Keratinocyte (primary cell): Measurements from ENCODE around the gene LRRFIP2. TPM values are rescaled to one million over a fixed set of nuclear protein-coding genes. Genes with fewer than 3 reads are reported as not detected.

ENCODE experiments used
- DNase-seq: peaks from one replicate; pipeline ENCODE4 v3.0.0-alpha.2; 2011; ENCODE audit warnings: low read depth, missing footprints, low spot score
- FAIRE-seq: peaks from 2 replicates; lab custom pipeline; 2011; peaks lifted over from hg19 to GRCh38; lab: Jason Lieb, UNC
- H2AFZ ChIP-seq: 2 replicates; pipeline ENCODE4 v1.6.0; 2012; ENCODE audit warnings: low read length, control low read depth, inconsistent platforms; ENCODE audit not compliant: control insufficient read depth
- H3K27ac ChIP-seq: 2 replicates; pipeline ENCODE4 v1.5.1; 2011; ENCODE audit warnings: low read length; ENCODE audit not compliant: control insufficient read depth, insufficient read depth
- H3K27me3 ChIP-seq: 3 replicates; pipeline ENCODE4 v1.6.0; 2011; ENCODE audit warnings: low read length; ENCODE audit not compliant: control insufficient read depth, insufficient read depth; ENCODE audit errors: extremely low read depth
- H3K36me3 ChIP-seq, 2 experiments: 2 replicates in 1 of 2; 3 replicates in 1 of 2; pipeline ENCODE4 v1.5.1; 2011; ENCODE audit warnings: low read length in 2 of 2, mild to moderate bottlenecking in 1 of 2; ENCODE audit not compliant: control insufficient read depth in 2 of 2, insufficient read depth in 2 of 2; ENCODE audit errors: extremely low read depth in 1 of 2
- H3K4me1 ChIP-seq: 3 replicates; pipeline ENCODE4 v1.5.1; 2011; ENCODE audit warnings: low read length; ENCODE audit not compliant: control insufficient read depth, insufficient read depth; ENCODE audit errors: extremely low read depth
- H3K4me2 ChIP-seq: 3 replicates; pipeline ENCODE4 v1.6.0; 2011; ENCODE audit warnings: low read depth, low read length; ENCODE audit not compliant: control insufficient read depth, insufficient read depth; ENCODE audit errors: extremely low read depth
- H3K4me3 ChIP-seq, 3 experiments: fragments of 200-600 bp in 1 of 3; sonication (generic) in 1 of 3; 2 replicates in 2 of 3; 3 replicates in 1 of 3; pipeline ENCODE4 v1.5.1; 2011 to 2016; ENCODE audit warnings: low read length in 3 of 3, mild to moderate bottlenecking in 3 of 3, control low read depth in 2 of 3, inconsistent platforms in 1 of 3, low read depth in 1 of 3, mixed read lengths in 1 of 3, mixed run types in 1 of 3, moderate library complexity in 1 of 3; ENCODE audit not compliant: control insufficient read depth in 2 of 3, insufficient read depth in 2 of 3; ENCODE audit errors: extremely low read depth in 1 of 3
- H3K79me2 ChIP-seq: 2 replicates; pipeline ENCODE4 v1.6.0; 2012; ENCODE audit warnings: low read length; ENCODE audit not compliant: control insufficient read depth, insufficient read depth
- H3K9ac ChIP-seq: 3 replicates; pipeline ENCODE4 v1.6.0; 2011; ENCODE audit warnings: low read length; ENCODE audit not compliant: control insufficient read depth, insufficient read depth; ENCODE audit errors: extremely low read depth
- H3K9me1 ChIP-seq: 3 replicates; pipeline ENCODE4 v1.6.0; 2011; ENCODE audit warnings: low read length; ENCODE audit not compliant: control insufficient read depth, insufficient read depth; ENCODE audit errors: extremely low read depth
- H3K9me3 ChIP-seq: 2 replicates; pipeline ENCODE4 v1.5.1; 2012; ENCODE audit warnings: low read depth, low read length; ENCODE audit not compliant: control insufficient read depth
- H4K20me1 ChIP-seq: 3 replicates; pipeline ENCODE4 v1.6.0; 2011; ENCODE audit warnings: low read length; ENCODE audit not compliant: control insufficient read depth, insufficient read depth; ENCODE audit errors: extremely low read depth
- CTCF ChIP-seq, 3 experiments: IDR thresholded peaks in 1 of 3; conservative IDR thresholded peaks in 1 of 3; optimal IDR thresholded peaks in 1 of 3; 2 replicates in 2 of 3; 3 replicates in 1 of 3; pipeline versions ENCODE3 to v1.5.1; 2011; ENCODE audit warnings: low read length in 3 of 3, mild to moderate bottlenecking in 3 of 3, moderate library complexity in 2 of 3, control low read depth in 1 of 3, inconsistent platforms in 1 of 3; ENCODE audit not compliant: insufficient read depth in 2 of 3; ENCODE audit errors: extremely low read depth in 1 of 3
- EZH2 ChIP-seq: IDR thresholded peaks from one replicate; pipeline ENCODE4 v1.6.1; 2012; ENCODE audit warnings: inconsistent platforms, mild to moderate bottlenecking, low read length, moderate library complexity
- dilution Hi-C: fragments of 300-500 bp; cut with MboI; formaldehyde crosslinking; loops from one replicate; pipeline ENCODE4 v1.7.0; 2020; ENCODE audit warnings: low sequenced_read_pairs; ENCODE audit not compliant: extremely low pct_ligation_motif_present
- polyA plus RNA-seq, 5 experiments: library from polyadenylated mRNA; depleted of rRNA in 3 of 5; stranded (reverse) in 3 of 5; stranded (forward) in 1 of 5; unstranded in 1 of 5; fragments of >200 nt; gene quantifications; 1 replicate in 1 of 5; 2 replicates in 3 of 5; 3 replicates in 1 of 5; pipeline versions ENCODE4 v1.2.1 to v1.2.3, GENCODE V29; 2011 to 2012; ENCODE audit warnings: missing spikeins in 2 of 5, low read depth in 1 of 5, low replicate concordance in 1 of 5

Gene LRRFIP2
- polyA plus RNA-seq, 1 donor (not counting 4 experiments of a cell fraction or from before 2014, with no cell fraction given) = 70.3 TPM

GRCh38 chr3:37144806-37145205 lies 29.6 kb downstream of the LRRFIP2 start:
- Histone ChIP-seq H3K79me2 (peaks cover 61% of the 10 kb centered on the region), H3K36me3 (peaks cover 10 to 22% of the 10 kb centered on the region in 2 experiments), H3K9me1 (no peaks in the 10 kb centered on the region), H2AFZ (no peak overlapping the region), H4K20me1 (no peaks in the 10 kb centered on the region), H3K9me3 (no peaks in the 10 kb centered on the region), H3K27ac (peak overlapping the region; percentile 5), H3K4me1 (no peaks in the 10 kb centered on the region), H3K4me3 (no peak overlapping the region), H3K27me3 (no peaks in the 10 kb centered on the region), H3K4me2 (no peak overlapping the region), H3K9ac (no peak overlapping the region)
- FAIRE-seq = no peak
- dilution Hi-C loops = no loop called here
- DNase-seq = no peak
- no peak for TF ChIP-seq CTCF (optimal IDR thresholded peaks at IDR 0.05 in 1 of 3, IDR thresholded peaks at IDR 0.05 in 1 of 3, conservative IDR thresholded peaks at IDR 0.05 in 1 of 3; ENCODE audit: extremely low read depth in 1 of 3, insufficient read depth in 2 of 3, low read length in 3 of 3)
- TF ChIP-seq EZH2 = no peak

GRCh38 chr3:37143821-37144220 lies 30.6 kb downstream of the LRRFIP2 start:
- no peaks in the 10 kb centered on the region for H3K9me1 ChIP-seq

More at GRCh38 chr3:37143821-37144220, 30.6 kb downstream of the LRRFIP2 start:
- H3K36me3 ChIP-seq = peaks cover 10 to 22% of the 10 kb centered on the region in 2 experiments
- no peak overlapping the region for H3K4me3 ChIP-seq
- H3K4me1 ChIP-seq = no peaks in the 10 kb centered on the region
- dilution Hi-C loops = no loop called here
- H3K9ac ChIP-seq = no peak overlapping the region
- peaks cover 62% of the 10 kb centered on the region for H3K79me2 ChIP-seq
- no peak overlapping the region for H2AFZ ChIP-seq
- no peak for DNase-seq
- no peak for FAIRE-seq
- H3K4me2 ChIP-seq = no peak overlapping the region
- H3K9me3 ChIP-seq = no peaks in the 10 kb centered on the region
- H4K20me1 ChIP-seq = no peaks in the 10 kb centered on the region
- TF ChIP-seq EZH2 (no peak), CTCF (optimal IDR thresholded peaks at IDR 0.05 in 1 of 3, IDR thresholded peaks at IDR 0.05 in 1 of 3, conservative IDR thresholded peaks at IDR 0.05 in 1 of 3; ENCODE audit: extremely low read depth in 1 of 3, insufficient read depth in 2 of 3, low read length in 3 of 3) (no peak)
- peak overlapping the region; percentile 5 for H3K27ac ChIP-seq
- no peaks in the 10 kb centered on the region for H3K27me3 ChIP-seq
